GM12801 (cell line): Measurements from ENCODE around the gene BDKRB2.

ENCODE experiments used
- CTCF ChIP-seq: IDR thresholded peaks from one replicate; pipeline ENCODE4 v1.5.1; 2011; ENCODE audit warnings: control low read depth; ENCODE audit not compliant: insufficient read length; ENCODE audit errors: extremely low read depth

Gene BDKRB2

GRCh38 chr14:96277890-96278289 is 73.3 kb downstream of the BDKRB2 start:
- TF ChIP-seq CTCF: no peak

- no peak for TF ChIP-seq CTCF
These were observed 74.9 kb downstream of the BDKRB2 start for GRCh38 chr14:96279564-96279963.

- no peak for TF ChIP-seq CTCF
These were observed 75.5 kb downstream of the BDKRB2 start for GRCh38 chr14:96280104-96280503.

GRCh38 chr14:96281486-96281885 is 76.8 kb downstream of the BDKRB2 start:
- no peak for TF ChIP-seq CTCF

GRCh38 chr14:96284008-96284407 is 79.4 kb downstream of the BDKRB2 start:
- no peak for TF ChIP-seq CTCF

GRCh38 chr14:96284430-96284829 is 79.8 kb downstream of the BDKRB2 start:
- TF ChIP-seq CTCF: no peak

- no peak for TF ChIP-seq CTCF
These were observed 81.0 kb downstream of the BDKRB2 start for GRCh38 chr14:96285667-96286066.

- TF ChIP-seq CTCF: no peak
These were observed 81.6 kb downstream of the BDKRB2 start for GRCh38 chr14:96286251-96286650.
